DND-41 (cell line): ENCODE measurements around the gene MBNL2.

Experiments used
- ATAC-seq: fragments of 200-7000 bp; cut with Tn5 transposase; 3 replicates; pipeline ENCODE4 v1.9.1; 2021; ENCODE audit warnings: low read depth; ENCODE audit not compliant: insufficient read depth
- DNase-seq: peaks from one replicate; pipeline ENCODE4 v3.0.0-alpha.2; 2020
- H2AFZ ChIP-seq: 2 replicates; pipeline ENCODE4 v1.6.0; 2012; ENCODE audit warnings: low read depth, low read length
- H3K27ac ChIP-seq: 2 replicates; pipeline ENCODE4 v1.5.1; 2012; ENCODE audit warnings: low read length, inconsistent platforms
- H3K27me3 ChIP-seq: fragments of 200-600 bp; sonication (generic); 2 replicates; pipeline ENCODE4 v1.6.0; 2012; ENCODE audit warnings: low read length, mild to moderate bottlenecking, inconsistent platforms; ENCODE audit not compliant: insufficient read depth, poor library complexity
- H3K36me3 ChIP-seq: 2 replicates; pipeline ENCODE4 v1.5.1; 2012; ENCODE audit warnings: low read length, inconsistent platforms; ENCODE audit not compliant: insufficient read depth
- H3K4me1 ChIP-seq: 2 replicates; pipeline ENCODE4 v1.5.1; 2012; ENCODE audit warnings: mild to moderate bottlenecking, low read length; ENCODE audit not compliant: insufficient read depth
- H3K4me2 ChIP-seq: 2 replicates; pipeline ENCODE4 v1.6.0; 2012; ENCODE audit warnings: mild to moderate bottlenecking, moderate library complexity, low read length, inconsistent platforms; ENCODE audit not compliant: insufficient read depth
- H3K4me3 ChIP-seq, 2 experiments: fragments of 200-600 bp in 1 of 2; shearing (Covaris generic) in 1 of 2; 2 replicates each; pipeline ENCODE4 v1.5.1; 2012 to 2016; ENCODE audit warnings: inconsistent platforms in 2 of 2, low read length in 2 of 2, mild to moderate bottlenecking in 2 of 2, low read depth in 1 of 2, moderate library complexity in 1 of 2
- H3K79me2 ChIP-seq: 2 replicates; pipeline ENCODE4 v1.6.0; 2012; ENCODE audit warnings: low read length, inconsistent platforms; ENCODE audit not compliant: insufficient read depth
- H3K9ac ChIP-seq: 2 replicates; pipeline ENCODE4 v1.6.0; 2012; ENCODE audit warnings: low read depth, mild to moderate bottlenecking, inconsistent platforms, low read length, moderate library complexity
- H3K9me3 ChIP-seq: 2 replicates; pipeline ENCODE4 v1.5.1; 2012; ENCODE audit warnings: low read length, moderate library complexity, mild to moderate bottlenecking, inconsistent platforms; ENCODE audit not compliant: insufficient read depth, severe bottlenecking
- H4K20me1 ChIP-seq: 2 replicates; pipeline ENCODE4 v1.6.0; 2012; ENCODE audit warnings: low read length; ENCODE audit not compliant: insufficient read depth
- EZH2 ChIP-seq: IDR thresholded peaks from 3 replicates; pipeline ENCODE4 v1.6.1; 2012; ENCODE audit warnings: borderline replicate concordance, low read depth, mild to moderate bottlenecking, moderate library complexity, low read length, inconsistent platforms; ENCODE audit not compliant: severe bottlenecking
- TF ChIP-seq, protein P1 (sequence below): IDR thresholded peaks from 2 replicates; pipeline ENCODE4 v1.5.1; 2012; ENCODE audit warnings: borderline replicate concordance, low read length, moderate library complexity, mild to moderate bottlenecking; ENCODE audit not compliant: poor library complexity, severe bottlenecking; ENCODE audit errors: extremely low read depth

The MBNL2 gene

DNA sequence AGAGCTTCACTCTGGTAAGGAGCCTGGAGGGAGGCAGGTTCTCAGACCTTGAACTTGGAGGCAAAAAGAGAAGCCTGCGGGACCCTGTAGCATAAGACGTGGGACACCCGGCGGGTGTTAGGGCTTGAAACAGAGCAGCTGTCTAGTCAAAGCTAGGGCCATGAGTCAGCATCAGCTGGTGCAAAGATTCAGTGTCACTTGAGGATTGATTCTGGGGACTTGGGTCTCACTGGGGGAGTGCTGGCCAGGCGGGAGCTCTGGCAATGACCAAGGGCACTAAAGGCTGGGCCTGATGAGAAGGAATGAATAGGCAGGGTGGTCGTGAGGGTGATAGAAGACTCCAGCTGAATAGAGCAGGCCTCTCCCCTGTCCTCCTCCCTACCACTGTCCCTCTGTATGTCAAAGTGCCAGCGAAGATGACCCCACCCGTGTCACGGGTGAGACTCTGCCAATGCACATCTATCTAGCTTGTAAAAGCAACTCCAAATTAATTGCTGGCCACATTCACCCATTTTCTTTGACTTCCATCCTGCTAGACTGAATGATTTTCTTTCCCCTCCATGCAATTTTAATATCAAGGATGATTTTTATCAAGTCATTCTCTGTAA lies 97.1 kb downstream of the MBNL2 start:
- H3K9ac ChIP-seq, result no peak overlapping the region
- H3K27me3 ChIP-seq, result no peaks in the 10 kb centered on the region
- no peak overlapping the region for H3K4me2 ChIP-seq
- ATAC-seq, result no peak
- no peaks in the 10 kb centered on the region for H3K4me1 ChIP-seq
- H4K20me1 ChIP-seq, result no peaks in the 10 kb centered on the region
- no peak overlapping the region for H2AFZ ChIP-seq
- TF ChIP-seq EZH2, result no peak
- TF ChIP-seq, protein P1, sequence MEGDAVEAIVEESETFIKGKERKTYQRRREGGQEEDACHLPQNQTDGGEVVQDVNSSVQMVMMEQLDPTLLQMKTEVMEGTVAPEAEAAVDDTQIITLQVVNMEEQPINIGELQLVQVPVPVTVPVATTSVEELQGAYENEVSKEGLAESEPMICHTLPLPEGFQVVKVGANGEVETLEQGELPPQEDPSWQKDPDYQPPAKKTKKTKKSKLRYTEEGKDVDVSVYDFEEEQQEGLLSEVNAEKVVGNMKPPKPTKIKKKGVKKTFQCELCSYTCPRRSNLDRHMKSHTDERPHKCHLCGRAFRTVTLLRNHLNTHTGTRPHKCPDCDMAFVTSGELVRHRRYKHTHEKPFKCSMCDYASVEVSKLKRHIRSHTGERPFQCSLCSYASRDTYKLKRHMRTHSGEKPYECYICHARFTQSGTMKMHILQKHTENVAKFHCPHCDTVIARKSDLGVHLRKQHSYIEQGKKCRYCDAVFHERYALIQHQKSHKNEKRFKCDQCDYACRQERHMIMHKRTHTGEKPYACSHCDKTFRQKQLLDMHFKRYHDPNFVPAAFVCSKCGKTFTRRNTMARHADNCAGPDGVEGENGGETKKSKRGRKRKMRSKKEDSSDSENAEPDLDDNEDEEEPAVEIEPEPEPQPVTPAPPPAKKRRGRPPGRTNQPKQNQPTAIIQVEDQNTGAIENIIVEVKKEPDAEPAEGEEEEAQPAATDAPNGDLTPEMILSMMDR, result no peak
- H3K27ac ChIP-seq, result no peak overlapping the region
- DNase-seq, result no peak
- H3K4me3 ChIP-seq, result no peak overlapping the region
- H3K9me3 ChIP-seq, result no peaks in the 10 kb centered on the region
- no peaks in the 10 kb centered on the region for H3K79me2 ChIP-seq
- no peaks in the 10 kb centered on the region for H3K36me3 ChIP-seq

DNA sequence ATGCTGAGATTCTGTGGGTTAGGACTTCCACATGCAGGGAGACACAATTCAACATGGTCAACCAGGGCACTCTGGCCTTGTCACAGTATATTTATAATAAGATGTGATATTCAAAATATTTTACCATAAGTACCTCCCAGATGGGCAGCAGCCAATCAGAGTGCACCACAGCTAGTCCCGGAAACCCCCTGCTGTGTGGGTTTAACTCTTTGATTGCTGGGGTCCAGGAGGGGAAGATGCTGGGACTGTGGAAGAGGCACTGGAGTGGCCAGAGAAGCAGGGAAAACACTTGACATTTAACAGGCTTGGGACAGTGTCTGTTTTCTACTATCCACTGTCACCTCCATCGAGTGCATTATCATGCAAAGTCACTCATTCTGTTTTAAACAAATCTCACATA lies 99.0 kb downstream of the MBNL2 start:
- no peak for TF ChIP-seq EZH2
- TF ChIP-seq, protein P1, result no peak
- Histone ChIP-seq H2AFZ (no peak overlapping the region), H3K79me2 (no peaks in the 10 kb centered on the region), H3K27me3 (no peaks in the 10 kb centered on the region), H3K4me2 (no peak overlapping the region), H3K27ac (no peak overlapping the region), H4K20me1 (no peaks in the 10 kb centered on the region), H3K9ac (no peak overlapping the region), H3K9me3 (no peaks in the 10 kb centered on the region), H3K36me3 (no peaks in the 10 kb centered on the region), H3K4me1 (no peaks in the 10 kb centered on the region), H3K4me3 (no peak overlapping the region)
- ATAC-seq (no peak), DNase-seq (no peak)

DNA sequence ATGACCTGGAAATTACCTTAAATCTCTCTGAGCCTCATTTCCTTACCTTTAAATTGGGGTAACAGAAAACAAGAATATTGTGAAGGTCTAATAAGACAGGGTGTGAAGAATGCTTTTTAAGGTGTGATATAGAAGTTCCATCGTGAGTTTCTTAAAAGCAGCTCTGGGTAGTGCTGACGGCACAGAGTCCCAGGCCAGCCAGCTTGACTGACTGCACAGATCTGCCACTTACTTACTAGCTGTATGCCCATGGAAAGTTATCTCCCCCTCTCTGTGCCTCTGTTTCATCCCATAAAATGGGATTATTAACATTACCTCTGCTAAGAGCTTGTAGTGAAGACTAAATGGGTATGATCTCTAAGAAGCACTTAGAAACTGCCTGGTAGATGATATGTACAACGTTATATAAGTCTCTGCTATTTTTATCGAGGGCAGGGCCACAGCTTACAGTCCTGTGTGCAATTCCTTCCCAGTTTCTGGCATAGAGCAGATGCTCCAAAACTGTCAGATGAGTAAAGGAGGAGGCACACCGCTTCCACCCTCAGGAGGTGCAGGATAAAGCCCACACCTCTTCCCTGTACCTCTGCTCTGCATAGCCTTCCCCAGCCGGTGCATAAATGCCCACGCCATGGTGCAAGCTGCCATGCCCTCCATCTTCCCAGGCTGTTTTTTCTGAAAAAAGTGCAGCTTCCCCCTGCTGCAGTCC lies 99.6 kb downstream of the MBNL2 start:
- no peak overlapping the region for H3K27ac ChIP-seq
- no peak overlapping the region for H2AFZ ChIP-seq
- TF ChIP-seq EZH2, result no peak
- TF ChIP-seq, protein P1, result no peak
- DNase-seq (no peak), ATAC-seq (no peak)
- H3K36me3 ChIP-seq, result no peaks in the 10 kb centered on the region
- no peaks in the 10 kb centered on the region for H3K9me3 ChIP-seq
- no peaks in the 10 kb centered on the region for H4K20me1 ChIP-seq
- H3K9ac ChIP-seq, result no peak overlapping the region
- no peaks in the 10 kb centered on the region for H3K4me1 ChIP-seq
- no peak overlapping the region for H3K4me3 ChIP-seq
- H3K27me3 ChIP-seq, result no peaks in the 10 kb centered on the region
- H3K79me2 ChIP-seq, result no peaks in the 10 kb centered on the region
- H3K4me2 ChIP-seq, result no peak overlapping the region
